HG03060 (cell line): ENCODE measurements around the gene SYT8.

Experiments used
- ATAC-seq: cut with Tn5 transposase; IDR thresholded peaks from one replicate; pipeline ENCODE4 v1.9.1; 2021; ENCODE audit warnings: low read depth, moderate number of reproducible peaks; ENCODE audit not compliant: unreplicated experiment

SYT8 gene

GRCh38 chr11:1817000-1817399 is 17.8 kb upstream of the SYT8 start:
- ATAC-seq, result no peak

- no peak for ATAC-seq
Observed at GRCh38 chr11:1817511-1817910, 17.3 kb upstream of the SYT8 start.

- ATAC-seq, result no peak
Observed at GRCh38 chr11:1819074-1819473, 15.7 kb upstream of the SYT8 start.

GRCh38 chr11:1820463-1821325 is 14.1 kb upstream of the SYT8 start:
- ATAC-seq, result no peak

GRCh38 chr11:1821562-1821961 is 13.2 kb upstream of the SYT8 start:
- no peak for ATAC-seq

GRCh38 chr11:1822648-1823375 is 12.0 kb upstream of the SYT8 start:
- ATAC-seq, result no peak

- ATAC-seq, result no peak
Observed at GRCh38 chr11:1823376-1824220, 11.2 kb upstream of the SYT8 start.

GRCh38 chr11:1824221-1825038 is 10.4 kb upstream of the SYT8 start:
- ATAC-seq, result no peak

- no peak for ATAC-seq
Observed at GRCh38 chr11:1825039-1825740, 9.6 kb upstream of the SYT8 start.

GRCh38 chr11:1825785-1826451 is 8.9 kb upstream of the SYT8 start:
- ATAC-seq, result no peak

- ATAC-seq, result no peak
Observed at GRCh38 chr11:1826552-1827094, 8.2 kb upstream of the SYT8 start.

- no peak for ATAC-seq
Observed at GRCh38 chr11:1827095-1827813, 7.5 kb upstream of the SYT8 start.

- ATAC-seq, result no peak
Observed at GRCh38 chr11:1827931-1828330, 6.9 kb upstream of the SYT8 start.

- no peak for ATAC-seq
Observed at GRCh38 chr11:1828542-1828941, 6.2 kb upstream of the SYT8 start.

- no peak for ATAC-seq
Observed at GRCh38 chr11:1829039-1829820, 5.6 kb upstream of the SYT8 start.

GRCh38 chr11:1830004-1830321 is 4.8 kb upstream of the SYT8 start:
- no peak for ATAC-seq
